ENCODE measurements around the gene C1orf56. TPM values are rescaled to one million over a fixed set of nuclear protein-coding genes. Genes with fewer than 3 reads are reported as not detected.

Gene C1orf56
- total RNA-seq, 4 donors from 2014 or later: 1.3 to 2.5 (median 1.4) TPM; not detected in 1

- Histone ChIP-seq H3K9me3 (no peaks in the 10 kb centered on the region), H3K27me3 (no peaks in the 10 kb centered on the region), H3K4me3 (no peak overlapping the region), H3K27ac (no peak overlapping the region), H3K4me1 (peaks cover 0 to 7% (median 2%) of the 10 kb centered on the region in 4 donors), H3K36me3 (no peaks in the 10 kb centered on the region)
- no peak for TF ChIP-seq POLR2A (IDR thresholded peaks at IDR 0.05)
- TF ChIP-seq, protein P1, sequence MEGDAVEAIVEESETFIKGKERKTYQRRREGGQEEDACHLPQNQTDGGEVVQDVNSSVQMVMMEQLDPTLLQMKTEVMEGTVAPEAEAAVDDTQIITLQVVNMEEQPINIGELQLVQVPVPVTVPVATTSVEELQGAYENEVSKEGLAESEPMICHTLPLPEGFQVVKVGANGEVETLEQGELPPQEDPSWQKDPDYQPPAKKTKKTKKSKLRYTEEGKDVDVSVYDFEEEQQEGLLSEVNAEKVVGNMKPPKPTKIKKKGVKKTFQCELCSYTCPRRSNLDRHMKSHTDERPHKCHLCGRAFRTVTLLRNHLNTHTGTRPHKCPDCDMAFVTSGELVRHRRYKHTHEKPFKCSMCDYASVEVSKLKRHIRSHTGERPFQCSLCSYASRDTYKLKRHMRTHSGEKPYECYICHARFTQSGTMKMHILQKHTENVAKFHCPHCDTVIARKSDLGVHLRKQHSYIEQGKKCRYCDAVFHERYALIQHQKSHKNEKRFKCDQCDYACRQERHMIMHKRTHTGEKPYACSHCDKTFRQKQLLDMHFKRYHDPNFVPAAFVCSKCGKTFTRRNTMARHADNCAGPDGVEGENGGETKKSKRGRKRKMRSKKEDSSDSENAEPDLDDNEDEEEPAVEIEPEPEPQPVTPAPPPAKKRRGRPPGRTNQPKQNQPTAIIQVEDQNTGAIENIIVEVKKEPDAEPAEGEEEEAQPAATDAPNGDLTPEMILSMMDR (IDR thresholded peaks at IDR 0.05): no peak
- no peak for DNase-seq
Observed at GRCh38 chr1:151043163-151043562, 4.4 kb upstream of the C1orf56 start.

GRCh38 chr1:151047925-151048644 is 534 bp downstream of the C1orf56 start:
- peaks cover 0 to 18% (median 2%) of the 10 kb centered on the region in 4 donors for H3K4me1 ChIP-seq
- no peaks in the 10 kb centered on the region for H3K27me3 ChIP-seq
- H3K4me3 ChIP-seq: peak overlapping the region; percentile 46 to 74 (median 66)
- H3K27ac ChIP-seq: peak overlapping the region; percentile 76 to 90 (median 82)
- TF ChIP-seq POLR2A (IDR thresholded peaks at IDR 0.05): peak in 1 of 2 donors; percentile 34
- TF ChIP-seq, protein P1 (IDR thresholded peaks at IDR 0.05): peak in 5 of 6 experiments; percentile 25 to 50 (median 47)
- H3K36me3 ChIP-seq: peaks cover 0 to 17% (median 0%) of the 10 kb centered on the region in 3 donors
- no peaks in the 10 kb centered on the region for H3K9me3 ChIP-seq
- peak; percentile 76 to 84 (median 77) for DNase-seq

GRCh38 chr1:151048645-151049032 is 1.1 kb downstream of the C1orf56 start:
- H3K27ac ChIP-seq: peak overlapping the region; percentile 76 to 90 (median 82)
- peak overlapping the region; percentile 46 to 74 (median 66) for H3K4me3 ChIP-seq
- no peaks in the 10 kb centered on the region for H3K9me3 ChIP-seq
- TF ChIP-seq, protein P1 (IDR thresholded peaks at IDR 0.05): peak in 1 of 6 experiments; percentile 52
- TF ChIP-seq POLR2A (IDR thresholded peaks at IDR 0.05): no peak
- H3K36me3 ChIP-seq: peaks cover 0 to 23% (median 0%) of the 10 kb centered on the region in 3 donors
- DNase-seq: no peak
- peaks cover 0 to 18% (median 2%) of the 10 kb centered on the region in 4 donors for H3K4me1 ChIP-seq
- no peaks in the 10 kb centered on the region for H3K27me3 ChIP-seq

DNA sequence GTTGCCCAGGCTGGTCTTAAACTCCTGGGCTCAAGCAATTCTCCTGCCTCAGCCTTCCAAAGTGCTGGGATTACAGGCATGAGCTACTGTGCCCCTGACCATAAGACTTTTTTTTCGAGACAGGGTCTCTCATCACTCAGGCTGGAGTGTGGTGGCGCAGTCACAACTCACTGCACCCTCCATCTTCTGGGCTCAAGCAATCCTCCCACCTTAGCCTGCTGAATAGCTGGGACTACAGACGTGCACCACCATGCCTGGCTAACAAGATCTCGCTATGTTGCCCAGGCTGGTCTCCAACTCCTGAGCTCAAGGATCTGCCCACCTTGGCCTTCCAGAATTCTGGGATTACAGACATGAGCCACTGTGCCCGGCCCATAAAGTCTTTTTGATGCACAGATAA is 1.9 kb downstream of the C1orf56 start:
- H3K36me3 ChIP-seq: peaks cover 0 to 31% (median 1%) of the 10 kb centered on the region in 3 donors
- no peak for DNase-seq
- TF ChIP-seq POLR2A (IDR thresholded peaks at IDR 0.05): no peak
- TF ChIP-seq, protein P1 (IDR thresholded peaks at IDR 0.05): no peak
- H3K27ac ChIP-seq: no peak overlapping the region
- H3K9me3 ChIP-seq: no peaks in the 10 kb centered on the region
- no peaks in the 10 kb centered on the region for H3K27me3 ChIP-seq
- H3K4me3 ChIP-seq: no peak overlapping the region
- H3K4me1 ChIP-seq: peaks cover 0 to 18% (median 2%) of the 10 kb centered on the region in 4 donors

GRCh38 chr1:151050051-151050688 is 2.6 kb downstream of the C1orf56 start:
- DNase-seq: no peak
- TF ChIP-seq, protein P1 (IDR thresholded peaks at IDR 0.05): no peak
- no peak for TF ChIP-seq POLR2A (IDR thresholded peaks at IDR 0.05)

More at GRCh38 chr1:151050051-151050688, 2.6 kb downstream of the C1orf56 start:
- H3K27me3 ChIP-seq: no peaks in the 10 kb centered on the region
- H3K27ac ChIP-seq: no peak overlapping the region
- no peaks in the 10 kb centered on the region for H3K9me3 ChIP-seq
- no peak overlapping the region for H3K4me3 ChIP-seq
- H3K36me3 ChIP-seq: peaks cover 0 to 38% (median 5%) of the 10 kb centered on the region in 3 donors
- peaks cover 0 to 21% (median 5%) of the 10 kb centered on the region in 4 donors for H3K4me1 ChIP-seq

Data from Peyer's patch (tissue), 4 donors.